ENCODE measurements around the gene PHRF1.

The PHRF1 gene

DNA sequence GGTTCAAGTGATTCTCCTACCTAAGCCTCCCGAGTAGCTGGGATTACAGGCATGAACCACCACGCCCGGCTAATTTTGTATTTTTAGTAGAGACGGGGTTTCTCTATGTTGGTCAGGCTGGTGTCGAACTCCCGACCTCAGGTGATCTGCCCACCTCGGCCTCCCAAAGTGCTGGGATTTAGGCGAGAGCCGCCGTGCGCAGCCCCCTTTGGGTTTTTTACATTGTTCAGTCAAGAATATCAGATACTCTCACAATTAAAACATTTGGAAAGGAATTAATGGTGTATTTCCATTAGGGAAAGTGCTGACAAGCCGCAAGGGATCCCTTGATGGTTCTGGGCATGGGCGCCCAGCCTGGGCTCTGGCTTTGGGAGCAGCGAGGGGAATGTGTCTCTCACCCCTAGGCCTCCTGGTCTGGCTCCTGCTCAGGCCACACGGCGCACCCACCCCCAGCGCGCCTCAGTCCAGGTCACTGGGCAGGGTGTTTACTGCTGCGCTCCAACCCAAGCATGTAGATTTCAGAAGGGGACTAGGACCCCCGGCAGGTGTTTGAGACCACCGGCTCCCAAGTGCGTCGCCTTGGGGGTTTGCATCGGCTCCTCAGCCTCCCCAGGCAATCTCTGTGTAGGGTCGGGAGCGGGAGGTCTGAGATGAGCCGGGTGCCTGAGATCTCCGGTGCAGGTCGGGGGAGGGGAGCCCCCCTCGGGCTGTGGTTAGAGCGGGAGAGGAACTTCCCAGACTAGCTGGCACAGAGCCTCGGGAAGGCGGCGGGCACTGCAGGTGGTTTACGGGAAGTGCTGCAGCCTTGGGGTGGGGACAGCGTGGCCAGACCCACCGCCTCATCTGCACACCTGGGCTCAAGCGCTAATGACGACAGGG lies 40.3 kb downstream of the PHRF1 start:
- DNase-seq (ENCODE audit: low read depth in 2 of 2), result no peak

- no peak for DNase-seq (ENCODE audit: low read depth in 2 of 2)
These were observed 41.1 kb downstream of the PHRF1 start for GRCh38 chr11:617199-617911.

- no peak for DNase-seq (ENCODE audit: low read depth in 2 of 2)
These were observed 41.8 kb downstream of the PHRF1 start for GRCh38 chr11:617912-618682.

DNA sequence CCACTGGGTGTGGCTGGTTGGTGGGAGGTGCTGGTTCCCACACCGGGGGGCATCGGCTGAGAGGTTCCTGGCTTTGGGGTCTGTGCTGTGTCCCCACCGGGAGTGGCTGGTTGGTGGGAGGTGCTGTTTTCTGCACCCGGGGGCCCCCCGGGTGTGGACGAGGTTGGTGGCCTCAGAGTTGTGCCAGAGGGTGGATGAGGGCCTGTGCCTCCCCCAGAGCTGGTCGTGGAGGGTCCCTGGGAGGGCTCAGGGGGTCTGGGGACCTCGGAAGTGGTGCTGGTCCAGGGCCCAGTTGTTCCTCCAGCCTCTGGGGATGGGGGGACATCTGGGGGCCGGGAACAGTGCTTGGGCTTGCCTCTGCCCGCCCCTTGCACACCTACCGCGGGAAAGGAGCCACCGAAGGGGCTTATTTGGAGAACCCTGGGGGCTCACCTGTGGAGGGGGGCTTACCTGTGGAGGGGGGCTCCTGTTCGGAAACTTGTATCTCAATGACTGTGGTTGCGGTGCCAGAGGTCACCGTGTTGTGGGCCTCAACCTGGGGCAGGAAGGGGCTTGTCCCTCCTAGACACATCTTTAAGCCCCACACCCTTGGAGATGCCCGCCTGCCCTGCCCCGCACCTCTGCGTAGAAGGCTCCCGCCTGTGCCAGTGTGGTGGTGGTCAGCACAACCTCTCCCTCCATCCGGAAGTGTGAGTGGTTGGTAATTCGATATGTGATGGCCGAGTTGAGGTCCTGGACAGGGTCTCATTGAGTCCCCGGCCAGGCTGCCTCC lies 42.8 kb downstream of the PHRF1 start:
- no peak for DNase-seq (ENCODE audit: low read depth in 2 of 2)

DNA sequence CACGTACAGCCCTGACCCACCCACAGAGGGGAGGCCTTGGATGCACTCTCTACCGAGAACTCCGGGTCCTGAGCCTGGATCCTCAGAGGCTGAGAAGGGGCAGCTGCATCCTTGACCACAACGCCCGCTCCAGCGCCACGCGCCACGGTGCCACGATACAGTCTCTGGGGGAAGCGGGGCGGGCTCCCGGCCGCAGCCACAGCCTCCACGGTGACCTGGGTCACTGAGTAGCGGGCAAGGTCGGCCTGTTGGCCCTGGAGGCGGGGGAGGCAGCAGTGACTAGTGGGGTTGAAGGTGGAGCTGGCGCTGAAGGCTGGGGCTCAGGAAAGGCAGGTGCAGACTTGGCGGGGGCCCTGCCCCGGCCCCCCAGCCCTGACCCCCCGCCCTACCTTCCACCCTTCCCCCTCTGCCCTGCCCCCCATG lies 43.4 kb downstream of the PHRF1 start:
- DNase-seq (ENCODE audit: low read depth in 2 of 2), result no peak

GRCh38 chr11:620201-620600 lies 43.9 kb downstream of the PHRF1 start:
- DNase-seq (ENCODE audit: low read depth in 2 of 2), result no peak

- no peak for DNase-seq (ENCODE audit: low read depth in 2 of 2)
These were observed 44.9 kb downstream of the PHRF1 start for GRCh38 chr11:620935-621814.

- no peak for DNase-seq (ENCODE audit: low read depth in 2 of 2)
These were observed 45.6 kb downstream of the PHRF1 start for GRCh38 chr11:621838-622237.

DNA sequence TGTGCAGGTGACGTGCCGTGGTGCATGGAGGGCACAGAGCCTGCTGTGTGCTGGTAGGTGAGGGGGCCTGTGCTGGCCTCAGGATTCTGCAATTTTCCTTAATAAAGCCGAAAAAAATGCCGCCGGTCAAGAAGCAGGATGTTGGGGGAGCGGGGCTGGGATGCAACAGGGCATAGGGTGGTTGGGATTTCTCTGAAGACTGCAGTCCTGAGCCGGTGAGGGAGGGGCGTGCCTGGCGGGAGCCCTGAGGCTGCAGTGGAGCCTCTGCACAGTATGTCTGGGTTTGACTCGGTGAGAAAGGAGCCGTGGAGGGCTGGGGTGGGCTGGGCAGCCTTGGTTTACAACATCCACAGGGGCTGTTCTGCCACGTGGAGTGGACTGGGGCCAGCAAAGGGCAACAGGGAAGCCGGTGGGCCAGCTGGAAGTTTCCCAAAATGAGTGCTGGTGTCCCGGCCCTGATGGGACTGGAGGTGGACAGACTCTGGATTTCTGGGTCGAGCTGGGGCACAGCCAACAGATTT lies 47.1 kb downstream of the PHRF1 start:
- DNase-seq (ENCODE audit: low read depth in 2 of 2), result no peak

GRCh38 chr11:623999-624704 lies 47.9 kb downstream of the PHRF1 start:
- DNase-seq (ENCODE audit: low read depth in 2 of 2), result no peak

DNA sequence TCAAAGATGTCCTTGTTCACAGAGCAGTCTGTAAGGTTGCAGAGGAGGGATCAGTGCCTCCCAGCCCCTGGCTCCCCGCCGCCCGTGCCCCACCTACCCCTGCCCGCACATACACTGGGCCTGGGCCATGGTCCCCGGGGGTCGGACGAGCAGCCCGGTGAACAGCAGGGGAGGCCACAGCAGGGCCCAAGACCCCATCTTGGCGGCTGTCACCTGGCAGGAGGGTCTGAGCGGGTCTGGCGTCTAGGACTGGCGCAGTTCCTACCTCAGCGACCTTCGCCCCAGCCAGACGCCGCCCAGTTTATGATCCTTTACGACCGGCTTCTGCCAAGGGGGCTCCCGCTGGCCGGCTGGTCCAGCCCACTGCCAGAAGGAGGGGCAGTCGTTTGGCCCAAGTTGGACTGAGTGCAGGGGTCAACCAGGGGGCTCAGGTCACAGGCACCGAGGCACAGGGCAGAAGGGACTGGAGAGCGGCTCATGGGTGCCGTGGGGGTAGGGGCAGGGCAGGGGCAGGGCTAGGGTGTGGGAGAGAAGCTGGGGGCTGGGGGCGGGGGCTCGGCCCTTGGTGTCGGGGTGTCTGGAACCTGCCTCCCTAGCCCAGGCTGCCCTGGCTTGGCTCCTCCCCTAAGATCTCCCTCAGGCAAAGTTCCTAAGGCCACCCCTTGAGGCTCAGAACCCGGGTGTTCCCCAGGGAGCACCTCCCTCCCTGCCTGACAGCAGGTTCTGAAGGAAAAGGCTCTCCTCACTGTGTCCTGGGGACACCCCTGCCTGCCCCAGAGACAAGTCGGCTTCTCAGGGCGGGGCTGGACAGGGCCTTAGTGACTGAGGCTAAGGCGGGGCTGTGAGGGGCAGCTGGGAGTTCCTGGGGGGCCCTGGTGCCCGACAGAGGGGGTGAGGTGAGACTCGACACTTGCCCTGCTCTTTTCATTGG lies 48.7 kb downstream of the PHRF1 start, which contains the start of gene CDHR5:
Gene CDHR5 (minus strand): TSS at position 251 of the 931 bp plus-strand sequence. CDS start 53 bp downstream, at position 198.
- DNase-seq (ENCODE audit: low read depth in 2 of 2), result no peak

DNA sequence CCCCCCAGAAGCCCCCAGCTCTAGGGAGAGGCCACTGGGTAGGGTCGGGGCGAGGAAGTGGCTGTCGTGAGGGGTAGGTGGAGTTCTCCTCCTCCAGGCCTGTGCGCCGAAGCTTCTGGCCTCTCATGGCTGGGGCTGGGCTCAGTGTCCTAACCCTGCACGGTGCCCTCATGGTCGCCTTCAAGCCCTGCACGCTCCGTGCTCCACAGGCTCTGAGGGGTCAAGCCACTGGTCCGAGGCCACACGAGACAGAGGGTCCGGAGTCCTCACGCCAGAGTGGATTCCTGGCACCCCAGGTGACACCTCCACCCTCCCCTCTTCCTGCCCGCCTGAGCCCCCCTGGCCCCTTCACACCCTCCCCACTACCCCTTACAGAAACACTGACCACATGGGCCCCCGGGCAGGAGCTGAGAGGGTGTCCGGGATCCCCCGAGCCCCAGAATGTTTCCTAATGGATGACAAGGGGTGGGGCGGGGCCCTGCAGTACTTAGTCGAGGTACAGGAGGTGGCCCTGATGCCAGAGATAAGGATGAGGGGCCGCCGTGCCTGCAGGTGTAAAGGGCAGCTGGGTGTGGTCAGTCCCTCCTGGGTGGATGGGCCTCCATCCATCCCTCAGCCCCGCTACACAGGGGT lies 49.5 kb downstream of the PHRF1 start:
- no peak for DNase-seq (ENCODE audit: low read depth in 2 of 2)

GRCh38 chr11:626475-627307 lies 50.4 kb downstream of the PHRF1 start, which contains the start of gene SCT:
TSS of gene SCT (minus strand) at chr11:627181. CDS start at chr11:627143, 38 bp downstream.
- no peak for DNase-seq (ENCODE audit: low read depth in 2 of 2)

GRCh38 chr11:627308-627576 lies 51.0 kb downstream of the PHRF1 start:
- DNase-seq (ENCODE audit: low read depth in 2 of 2), result no peak

- DNase-seq (ENCODE audit: low read depth in 2 of 2), result no peak
These were observed 51.8 kb downstream of the PHRF1 start for GRCh38 chr11:628056-628455.

- no peak for DNase-seq (ENCODE audit: low read depth in 2 of 2)
These were observed 52.9 kb downstream of the PHRF1 start for GRCh38 chr11:629237-629583.

DNA sequence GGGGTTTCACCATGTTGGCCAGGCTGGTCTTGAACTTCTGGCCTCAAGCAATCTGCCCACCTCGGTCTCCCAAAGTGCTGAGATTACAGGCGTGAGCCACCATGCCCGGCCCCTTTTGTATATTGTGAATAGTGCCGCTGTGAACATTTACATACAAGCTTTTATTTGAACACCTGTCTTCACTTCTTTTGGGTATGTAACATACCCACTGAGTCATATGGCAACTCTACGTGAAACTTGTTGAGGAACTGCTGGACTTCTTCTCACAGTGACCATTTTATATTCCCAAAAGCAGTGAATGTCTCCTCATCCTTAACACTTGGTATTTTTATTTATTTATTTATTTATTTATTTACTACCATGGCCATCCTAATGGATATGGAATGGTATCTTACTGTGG lies 54.6 kb downstream of the PHRF1 start:
- no peak for DNase-seq (ENCODE audit: low read depth in 2 of 2)
